ENCODE data around the gene AFF3.

The AFF3 gene

DNA sequence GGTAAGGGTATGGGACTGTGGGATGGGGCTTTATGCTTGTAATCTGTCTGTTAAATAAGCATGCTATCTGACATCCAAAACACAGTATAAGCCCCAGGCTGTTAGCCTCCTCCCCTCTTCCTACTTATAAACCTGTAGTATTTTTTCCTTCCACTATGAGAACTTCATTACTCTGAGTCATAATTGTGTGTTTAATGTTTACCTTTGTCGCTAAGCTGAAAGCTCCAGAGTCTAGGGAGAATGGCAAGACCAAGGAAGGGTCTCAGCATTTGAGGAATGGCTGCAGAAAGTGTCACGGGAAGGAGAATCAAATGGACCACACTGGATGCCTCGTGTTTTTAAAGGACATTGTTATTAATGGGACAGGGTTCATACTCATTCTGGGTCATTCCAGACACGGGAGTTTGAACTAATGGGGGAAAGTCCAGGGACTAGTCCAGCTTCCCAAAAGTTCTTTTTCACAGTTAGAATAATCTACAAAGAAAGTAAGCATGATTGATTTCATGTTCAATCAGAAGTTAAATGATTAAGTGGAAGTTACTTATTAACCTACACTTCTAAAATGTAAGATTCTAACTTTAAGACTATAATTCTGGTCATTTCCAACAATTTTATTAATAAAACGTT, 292.2 kb downstream of the AFF3 start:
- no peak for DNase-seq

DNA sequence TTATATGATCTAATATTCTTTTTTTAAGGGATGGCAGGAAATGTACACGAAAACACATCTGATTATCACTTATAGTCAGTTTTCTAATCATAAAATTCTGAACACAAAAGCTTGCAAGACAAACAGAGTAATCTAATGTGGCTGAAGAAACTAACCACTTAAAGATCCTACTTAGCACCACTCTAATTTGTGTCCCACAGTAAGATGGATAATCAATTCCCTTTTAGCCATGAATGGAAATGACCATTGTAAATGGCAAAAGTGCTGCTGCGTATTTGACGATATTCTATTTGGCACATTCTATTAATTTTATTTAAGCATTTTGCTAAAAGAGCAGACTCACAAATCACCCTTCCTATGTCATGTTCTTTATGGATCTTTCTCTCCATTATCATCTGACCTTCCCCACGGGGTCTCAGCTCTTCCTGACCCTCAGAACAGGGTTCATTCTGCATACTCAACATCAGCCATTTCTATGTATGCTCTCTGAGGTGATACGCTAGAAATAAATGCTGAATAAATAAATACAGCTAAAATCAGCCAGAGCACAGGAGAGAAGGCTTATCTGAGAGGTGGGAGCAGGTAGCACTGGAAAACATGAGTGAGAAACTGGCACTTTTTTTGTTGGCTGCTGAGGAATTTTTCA, 295.8 kb downstream of the AFF3 start:
- no peak for DNase-seq

- no peak for DNase-seq
These were observed 297.1 kb downstream of the AFF3 start for GRCh38 chr2:99845296-99845695.

DNA sequence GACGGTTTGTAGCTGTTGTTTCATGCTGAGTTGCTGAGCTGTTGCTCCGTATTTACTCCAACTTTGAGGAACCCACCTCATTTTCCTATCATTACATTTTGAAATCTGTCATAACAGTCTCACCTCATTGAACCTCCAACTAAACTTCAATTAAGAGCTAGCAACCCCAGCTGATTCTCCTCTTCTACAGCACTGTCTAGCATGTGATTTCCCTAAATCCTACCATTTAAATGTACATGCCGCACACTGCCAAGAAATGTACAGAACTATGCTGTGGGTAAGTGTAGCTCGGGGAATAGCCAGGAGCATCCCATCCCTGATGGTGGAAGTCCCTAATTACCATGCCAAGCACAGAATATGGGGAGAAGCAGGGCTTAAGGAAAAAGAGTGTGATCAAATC, 299.9 kb downstream of the AFF3 start:
- DNase-seq, result no peak

GRCh38 chr2:99841749-99842148, 300.6 kb downstream of the AFF3 start:
- DNase-seq, result no peak

GRCh38 chr2:99840831-99841230, 301.6 kb downstream of the AFF3 start:
- no peak for DNase-seq

DNA sequence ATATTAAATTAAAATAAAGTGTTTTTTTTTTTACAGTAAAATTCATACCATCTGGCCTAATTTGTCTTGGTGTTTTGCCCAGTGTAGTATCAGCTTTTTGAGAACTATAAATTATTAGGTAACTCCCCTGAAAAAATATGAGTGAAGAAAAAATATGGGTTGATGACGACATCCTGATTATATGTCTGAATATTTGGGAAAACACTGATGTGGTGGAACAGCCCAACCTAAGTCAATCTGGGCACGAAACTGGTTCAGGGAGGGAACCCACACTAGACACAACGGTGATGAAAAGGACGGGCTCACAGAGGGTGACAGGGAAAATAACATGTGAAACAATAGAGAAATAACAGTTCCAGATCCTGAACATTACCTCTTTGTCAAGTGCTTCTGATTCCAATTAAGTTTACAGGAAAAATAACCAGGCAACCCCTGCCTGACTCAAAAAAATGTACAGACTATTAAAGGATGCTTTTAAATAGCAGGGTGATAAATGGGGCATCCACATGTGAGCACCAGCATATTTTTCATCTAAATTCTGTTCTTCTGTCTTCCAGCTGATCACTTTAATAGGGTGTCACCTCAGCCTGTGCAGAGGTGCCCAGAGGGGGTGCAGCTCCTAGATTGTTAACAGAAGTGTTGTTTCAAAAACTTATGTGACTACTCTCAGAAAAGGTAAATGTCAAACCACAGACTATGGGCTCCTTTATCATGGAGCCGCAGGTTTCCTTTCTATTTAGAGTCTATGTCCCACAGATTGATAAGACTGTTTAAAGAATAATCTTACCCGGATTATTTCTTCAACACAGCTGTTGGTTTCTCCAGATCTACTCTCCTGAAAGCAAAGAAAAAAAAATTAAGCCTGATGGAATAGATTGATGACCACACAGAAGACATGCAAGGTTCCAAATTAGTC, 305.4 kb downstream of the AFF3 start:
- DNase-seq, result no peak

GRCh38 chr2:99834426-99834825, 308.0 kb downstream of the AFF3 start:
- no peak for DNase-seq

DNA sequence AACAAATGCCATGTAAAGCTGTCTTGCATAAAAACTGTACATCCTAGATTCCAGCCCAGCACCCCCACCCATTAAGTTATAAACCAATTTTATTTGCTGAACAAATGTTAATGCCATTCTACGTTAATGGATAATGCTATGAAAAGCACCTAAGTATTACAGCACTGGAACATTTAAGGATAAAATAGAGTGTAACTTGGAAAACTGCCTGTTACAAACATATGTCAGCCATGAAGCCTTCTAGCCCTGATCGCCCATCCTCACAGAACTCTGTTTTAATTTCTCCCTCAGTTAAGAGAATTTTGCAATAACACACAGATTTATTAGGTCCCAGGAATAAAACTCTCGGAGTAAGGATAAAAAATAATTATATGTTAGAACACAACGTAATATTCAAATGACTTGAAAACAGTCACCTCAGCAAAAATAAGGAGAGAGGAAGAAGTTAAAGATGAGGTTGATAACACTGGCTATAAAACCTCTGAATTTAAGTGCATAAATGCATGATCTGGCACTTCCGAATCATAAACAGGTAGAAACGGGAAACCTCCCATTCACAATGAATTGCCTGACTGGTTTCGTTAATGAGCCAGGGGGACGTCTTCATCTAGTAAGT, 308.7 kb downstream of the AFF3 start:
- no peak for DNase-seq

GRCh38 chr2:99832926-99833325, 309.5 kb downstream of the AFF3 start:
- DNase-seq, result no peak

DNA sequence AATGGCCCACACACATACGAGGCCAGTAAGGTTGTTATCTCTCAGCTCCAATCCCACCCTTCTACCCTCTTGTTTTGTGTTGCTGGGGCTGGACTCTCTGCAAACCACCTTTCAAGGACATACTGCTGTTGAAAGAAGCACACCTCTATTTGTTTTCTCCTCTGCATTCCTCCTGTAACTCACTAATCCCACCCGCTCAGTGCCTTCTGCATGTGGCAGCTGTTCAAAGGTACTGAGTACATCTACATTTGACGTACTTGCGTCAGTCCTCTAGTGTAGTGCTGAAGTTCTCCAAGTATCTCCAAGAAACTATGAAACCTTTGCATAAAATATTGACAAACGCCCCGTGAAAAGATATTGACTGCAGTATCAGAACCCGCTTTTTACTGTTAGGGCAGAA, 310.6 kb downstream of the AFF3 start:
- no peak for DNase-seq

GRCh38 chr2:99827296-99827999, 314.9 kb downstream of the AFF3 start:
- peak; percentile 51 to 59 for DNase-seq

DNA sequence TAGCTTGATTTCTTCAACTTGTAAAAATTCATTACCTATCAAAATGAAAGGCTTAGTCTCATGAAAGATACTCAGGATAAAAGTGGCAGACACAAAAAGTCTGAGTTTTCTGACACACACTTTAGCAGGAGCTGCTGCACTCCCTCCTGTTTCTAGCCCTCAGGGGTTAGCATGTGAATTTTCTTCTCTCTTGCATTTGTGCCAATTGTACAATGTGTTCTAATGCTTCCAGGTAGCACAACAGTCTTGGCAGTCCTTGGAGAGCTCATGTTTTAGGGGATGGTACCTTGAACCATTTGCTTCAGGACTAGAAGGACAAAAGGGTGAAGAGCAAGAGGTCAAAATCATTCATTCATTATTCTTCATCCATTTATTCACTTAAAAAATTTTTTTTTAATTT, 316.8 kb downstream of the AFF3 start:
- DNase-seq, result no peak

- DNase-seq, result no peak
These were observed 317.6 kb downstream of the AFF3 start for GRCh38 chr2:99824758-99825157.

DNA sequence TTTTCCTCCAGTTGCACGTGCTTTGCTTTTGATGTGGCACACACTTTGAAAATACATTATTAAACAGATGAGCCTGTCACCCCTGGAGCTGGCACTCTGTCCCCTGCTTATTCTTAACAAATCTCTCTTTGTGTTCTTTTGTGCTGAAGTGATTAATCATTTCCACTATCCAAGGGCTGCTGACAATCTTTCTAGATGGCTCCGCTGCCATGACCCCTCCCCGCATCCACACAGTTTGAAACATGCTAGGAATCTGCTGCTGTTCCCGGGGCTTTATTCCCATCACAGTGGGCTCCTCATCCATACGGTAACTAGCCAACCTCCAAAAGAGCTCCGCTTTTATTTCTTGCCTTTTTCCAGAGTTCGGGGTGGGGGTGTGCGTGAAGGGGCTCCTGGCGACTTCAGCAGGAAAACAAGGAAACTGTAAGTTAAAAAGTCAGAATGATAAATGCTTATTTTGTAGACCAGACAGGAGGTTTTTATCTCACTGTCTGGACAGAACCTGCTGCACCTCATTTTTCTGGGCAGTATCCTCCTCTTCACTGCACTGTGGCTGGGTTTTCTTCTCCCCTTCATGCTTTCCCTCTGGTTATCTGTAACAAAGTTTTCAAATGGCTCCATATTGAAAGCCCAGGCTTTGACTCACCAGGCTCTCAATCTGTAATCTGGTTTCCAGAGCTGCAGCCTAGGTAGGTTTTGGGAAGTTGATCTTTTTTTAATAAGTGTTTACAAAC, 319.7 kb downstream of the AFF3 start:
- DNase-seq, result no peak

GRCh38 chr2:99821984-99822383, 320.4 kb downstream of the AFF3 start:
- no peak for DNase-seq

DNA sequence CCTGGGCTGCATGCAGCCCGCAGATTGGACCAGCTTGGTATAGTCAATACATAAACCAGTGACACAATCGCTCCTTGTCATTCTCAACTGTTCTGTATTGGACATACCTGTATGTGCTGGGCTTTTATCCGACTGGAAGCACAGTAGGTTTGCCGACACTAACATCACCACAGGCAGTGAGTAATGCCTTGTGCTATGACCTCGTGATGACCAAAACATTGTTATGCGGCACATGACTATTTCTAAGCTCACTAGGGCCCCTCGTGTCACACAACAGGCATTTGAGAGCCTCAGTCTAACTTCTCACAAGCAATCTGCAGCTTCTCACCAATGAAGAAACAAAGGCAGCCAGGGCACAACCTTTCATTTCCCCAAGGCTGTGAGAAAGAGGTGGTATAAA, 320.8 kb downstream of the AFF3 start:
- no peak for DNase-seq

DNA sequence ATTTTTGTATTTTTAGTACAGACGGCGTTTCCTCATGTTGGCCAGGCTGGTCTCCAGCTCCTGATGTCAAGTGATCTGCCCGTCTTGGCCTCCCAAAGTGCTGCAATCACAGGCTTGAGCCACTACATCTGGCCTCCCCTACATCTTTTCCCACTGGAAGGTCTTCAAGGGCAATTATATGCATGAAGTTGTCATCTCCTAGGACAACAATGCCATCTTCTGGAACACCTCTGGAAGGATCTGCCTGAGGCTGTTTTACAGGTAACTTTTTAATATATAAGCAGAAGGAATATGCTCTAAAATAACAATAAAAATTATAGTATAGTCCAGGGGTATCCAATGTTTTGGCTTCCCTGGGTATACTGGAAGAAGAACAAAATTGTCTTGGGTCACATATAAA, 321.4 kb downstream of the AFF3 start:
- peak in 1 of 2 donors; percentile 9 for DNase-seq

DNA sequence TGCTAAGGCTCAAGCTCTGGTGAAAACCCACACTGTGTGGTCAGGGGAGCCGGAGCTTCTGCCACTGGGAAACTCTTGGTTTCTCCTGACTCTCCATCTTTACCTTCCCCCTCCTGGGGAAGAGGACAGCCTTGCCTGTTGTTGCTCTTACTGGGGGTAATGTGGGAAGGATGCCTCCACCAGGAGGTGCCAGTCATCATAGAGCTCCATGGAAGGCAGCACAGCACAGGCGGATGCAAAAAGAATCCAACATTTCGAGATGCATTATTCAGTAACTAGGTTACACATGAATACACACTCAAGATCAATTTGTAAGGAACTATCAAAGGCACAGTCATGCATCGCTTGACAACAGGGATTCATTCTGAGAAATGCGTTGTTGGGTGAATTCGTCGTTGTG, 322.6 kb downstream of the AFF3 start:
- DNase-seq, result no peak

- no peak for DNase-seq
These were observed 323.5 kb downstream of the AFF3 start for GRCh38 chr2:99818842-99819241.

DNA sequence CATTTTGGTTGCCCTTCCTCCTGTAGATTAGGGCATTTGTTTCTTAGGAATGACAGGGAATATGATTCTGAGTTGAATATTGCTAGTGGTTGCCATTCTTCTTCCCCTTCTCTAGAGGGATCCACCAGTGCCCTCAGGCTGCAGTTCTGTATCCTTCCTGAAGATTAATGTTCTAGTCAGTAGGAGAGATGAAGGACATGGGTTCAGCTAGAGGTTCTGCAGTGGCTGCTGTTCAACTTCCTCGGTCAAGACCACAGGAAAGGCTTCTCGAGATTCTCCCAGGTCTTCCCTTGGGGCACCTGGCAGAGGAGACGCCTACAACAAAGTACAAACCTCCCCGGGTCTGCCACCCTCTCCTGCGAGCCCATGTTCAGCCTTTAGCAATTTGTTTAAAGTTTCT, 325.5 kb downstream of the AFF3 start:
- no peak for DNase-seq

DNA sequence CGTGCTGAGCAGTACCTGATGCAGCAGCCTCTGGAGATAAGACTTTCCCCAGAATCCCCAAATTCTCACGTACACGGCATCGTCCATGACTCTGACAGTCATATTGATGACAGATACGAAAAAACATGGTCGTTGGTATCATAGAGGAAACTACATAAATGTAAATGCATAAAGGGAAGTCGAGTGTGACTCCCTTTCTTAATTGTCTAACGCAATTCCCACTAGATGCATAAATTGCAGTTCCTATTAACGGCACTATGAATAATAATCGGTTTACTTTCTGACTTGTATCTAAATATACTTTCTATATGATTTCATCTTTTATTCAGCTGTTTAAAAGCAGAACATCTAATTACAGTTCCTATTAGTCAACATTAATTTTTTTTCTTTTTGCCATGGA, 330.0 kb downstream of the AFF3 start:
- DNase-seq, result peak; percentile 39 to 53
